ENCODE measurements around the gene FYN. TPM values are rescaled to one million over a fixed set of nuclear protein-coding genes. Genes with fewer than 3 reads are reported as not detected.
"Not testable (repeated sequence)": the region's sequence is repeated elsewhere in the genome, so short reads cannot be mapped to it uniquely, and the experiment has no call there.

The FYN gene
- total RNA-seq, 1 experiment from 2014 or later, result 18.5 TPM

GRCh38 chr6:111888928-111889695 is 15.9 kb upstream of the FYN start (continued):
- TF ChIP-seq REST (IDR thresholded peaks at IDR 0.05; ENCODE audit: low read depth) (no peak), SIN3A (IDR thresholded peaks at IDR 0.05; ENCODE audit: low read depth) (no peak), MAX (IDR thresholded peaks at IDR 0.05) (no peak), FOSL1 (IDR thresholded peaks at IDR 0.05; ENCODE audit: low read depth) (no peak), POLR2AphosphoS5 (IDR thresholded peaks at IDR 0.05; ENCODE audit: low read depth, low read length) (no peak)

- H4K20me1 ChIP-seq (ENCODE audit: insufficient read depth); H3K79me2 ChIP-seq (ENCODE audit: insufficient read depth, low read length); CTCF ChIA-PET; RAD21 ChIA-PET (ENCODE audit: low non-redundant PET in 1 of 2, low total read pairs in 2 of 2, uncharacterized antibody in 2 of 2, unreplicated experiment in 2 of 2); BruUV-seq (replicated peaks); H2AFZ ChIP-seq (ENCODE audit: low read depth, low read length, poor library complexity, severe bottlenecking); H3K27ac ChIP-seq (ENCODE audit: low read depth, low read length); H3K9me3 ChIP-seq (ENCODE audit: control insufficient read depth in 1 of 2, insufficient read depth in 1 of 2, low read depth in 1 of 2, low read length in 2 of 2); H3K9me2 ChIP-seq (ENCODE audit: insufficient read depth); intact Hi-C loops (cut with micrococcal nuclease); POLR2A ChIA-PET; H3K36me3 ChIP-seq (ENCODE audit: control insufficient read depth in 1 of 2, insufficient read depth in 2 of 2, low read length in 2 of 2); H3K9ac ChIP-seq (ENCODE audit: low read length); H3K4me2 ChIP-seq (ENCODE audit: low read length); DNase-seq (ENCODE audit: low read depth, low spot score); H3K27me3 ChIP-seq (ENCODE audit: insufficient read depth, low read length); H3K4me3 ChIP-seq (replicated peaks in 1 of 2; ENCODE audit: low read depth in 1 of 2, low read length in 2 of 2); ATAC-seq; H3K4me1 ChIP-seq (ENCODE audit: control insufficient read depth in 1 of 2, insufficient read depth in 2 of 2, low read length in 2 of 2): not testable (repeated sequence)
Measured at GRCh38 chr6:111886793-111887192, 13.5 kb upstream of the FYN start.
